HEK293T (cell line): ENCODE results near the gene STK33.

ENCODE experiments used
- ARNT ChIP-seq: fragments of 450-650 bp; IDR thresholded peaks from 2 replicates; pipeline ENCODE4 v1.6.1; 2017; ENCODE audit warnings: mild to moderate bottlenecking
- BHLHE40 ChIP-seq: fragments of 450-650 bp; IDR thresholded peaks from 2 replicates; pipeline ENCODE4 v1.6.1; 2016; ENCODE audit warnings: mild to moderate bottlenecking, moderate library complexity, borderline replicate concordance
- CTBP1 ChIP-seq: fragments of 450-650 bp; IDR thresholded peaks from 2 replicates; pipeline ENCODE4 v1.6.1; 2016; ENCODE audit warnings: borderline replicate concordance
- ELF4 ChIP-seq: fragments of 450-650 bp; IDR thresholded peaks from 2 replicates; pipeline ENCODE4 v1.6.1; 2017; ENCODE audit warnings: antibody characterized with exemption
- FOXK2 ChIP-seq: fragments of 450-650 bp; IDR thresholded peaks from 2 replicates; pipeline ENCODE4 v1.6.1; 2016; ENCODE audit warnings: mild to moderate bottlenecking
- HDGF ChIP-seq: fragments of 450-650 bp; IDR thresholded peaks from 2 replicates; pipeline ENCODE4 v1.6.1; 2017; ENCODE audit warnings: antibody characterized with exemption, borderline replicate concordance
- LEF1 ChIP-seq: fragments of 450-650 bp; IDR thresholded peaks from 2 replicates; pipeline ENCODE4 v1.6.1; 2017; ENCODE audit warnings: mild to moderate bottlenecking, borderline replicate concordance
- NFRKB ChIP-seq: fragments of 450-650 bp; IDR thresholded peaks from 2 replicates; pipeline ENCODE4 v1.6.1; 2016; ENCODE audit warnings: mild to moderate bottlenecking, moderate library complexity
- SP1 ChIP-seq: fragments of 450-650 bp; IDR thresholded peaks from 2 replicates; pipeline ENCODE4 v1.6.1; 2017
- ZNF384 ChIP-seq: fragments of 450-650 bp; IDR thresholded peaks from 2 replicates; pipeline ENCODE4 v1.6.1; 2016

- TF ChIP-seq ELF4 = no peak
- no peak for TF ChIP-seq ZNF384
- no peak for TF ChIP-seq NFRKB
- TF ChIP-seq BHLHE40 = no peak
- TF ChIP-seq ARNT = no peak
- no peak for TF ChIP-seq HDGF
- TF ChIP-seq SP1 = no peak
- TF ChIP-seq FOXK2 = no peak
- TF ChIP-seq LEF1 = no peak
- no peak for TF ChIP-seq CTBP1
Measured at GRCh38 chr11:8640267-8640906, 46.4 kb upstream of the STK33 start.
